Endothelial cell of umbilical vein (primary cell): ENCODE measurements around the gene FUT8. TPM values are rescaled to one million over a fixed set of nuclear protein-coding genes. Genes with fewer than 3 reads are reported as not detected.

ENCODE experiments used
- BruUV-seq: library from RNA; stranded (reverse); fragments of 400-500 nt; replicated peaks from 2 replicates; lab custom pipeline; 2021; lab: Mats Ljungman, UMichigan
- CTCF ChIA-PET: fragments of 300-600, 350-600 bp; sonication (Branson Sonifier 250); formaldehyde crosslinking; loops from one replicate; lab custom pipeline; 2021; ENCODE audit warnings: antibody characterized with exemption, inconsistent platforms; lab: Charles Lee
- POLR2A ChIA-PET: fragments of 300-600, 350-600 bp; sonication (Branson Sonifier 250); formaldehyde crosslinking; loops from one replicate; lab custom pipeline; 2021; ENCODE audit warnings: antibody characterized with exemption, inconsistent platforms; lab: Charles Lee
- DNase-seq: peaks from one replicate; pipeline ENCODE4 v3.0.0-alpha.2; 2011; ENCODE audit warnings: low read depth, low spot score
- FAIRE-seq: peaks from 2 replicates; lab custom pipeline; 2011; peaks lifted over from hg19 to GRCh38; lab: Jason Lieb, UNC
- H2AFZ ChIP-seq: 2 replicates; pipeline ENCODE4 v1.6.0; 2012; ENCODE audit warnings: low read depth, low read length, control low read depth, inconsistent platforms
- H3K27ac ChIP-seq: 2 replicates; pipeline ENCODE4 v1.5.1; 2011; ENCODE audit warnings: low read depth, mild to moderate bottlenecking, control low read depth, low read length, moderate library complexity; ENCODE audit not compliant: insufficient read depth
- H3K27me3 ChIP-seq, 2 experiments: 2 replicates each; pipeline versions ENCODE4 v1.6.0 to v1.6.1; 2011; ENCODE audit warnings: low read length in 2 of 2, mixed read lengths in 1 of 2; ENCODE audit not compliant: control insufficient read depth in 2 of 2, insufficient read depth in 2 of 2
- H3K36me3 ChIP-seq, 2 experiments: 2 replicates in 1 of 2; 3 replicates in 1 of 2; pipeline ENCODE4 v1.5.1; 2011; ENCODE audit warnings: low read length in 2 of 2, mild to moderate bottlenecking in 1 of 2, moderate library complexity in 1 of 2; ENCODE audit not compliant: control insufficient read depth in 2 of 2, insufficient read depth in 2 of 2; ENCODE audit errors: extremely low read depth in 1 of 2
- H3K4me1 ChIP-seq: 3 replicates; pipeline ENCODE4 v1.5.1; 2011; ENCODE audit warnings: mild to moderate bottlenecking, low read length; ENCODE audit not compliant: control insufficient read depth, insufficient read depth; ENCODE audit errors: extremely low read depth
- H3K4me2 ChIP-seq: 2 replicates; pipeline ENCODE4 v1.6.1; 2011; ENCODE audit warnings: low read length, control low read depth, mixed read lengths; ENCODE audit not compliant: insufficient read depth
- H3K4me3 ChIP-seq, 3 experiments: fragments of 200-600 bp in 1 of 3; sonication (generic), shearing (Covaris generic) in 1 of 3; replicated peaks in 1 of 3; 2 replicates each; pipeline ENCODE4 v1.5.1; 2011 to 2016; ENCODE audit warnings: control low read depth in 3 of 3, low read length in 3 of 3, mild to moderate bottlenecking in 2 of 3, inconsistent platforms in 1 of 3, low read depth in 1 of 3, moderate library complexity in 1 of 3; ENCODE audit not compliant: insufficient read depth in 1 of 3
- H3K79me2 ChIP-seq: 2 replicates; pipeline ENCODE4 v1.6.0; 2012; ENCODE audit warnings: low read length, inconsistent platforms; ENCODE audit not compliant: control insufficient read depth, insufficient read depth
- H3K9ac ChIP-seq: replicated peaks from 2 replicates; pipeline ENCODE3; 2011; ENCODE audit warnings: low read length, control low read depth; ENCODE audit not compliant: insufficient read depth; ENCODE audit errors: extremely low read depth
- H3K9me1 ChIP-seq: replicated peaks from 3 replicates; pipeline ENCODE4 v1.6.0; 2011; ENCODE audit warnings: mild to moderate bottlenecking, low read length; ENCODE audit not compliant: control insufficient read depth, insufficient read depth; ENCODE audit errors: extremely low read depth
- H3K9me3 ChIP-seq: replicated peaks from 2 replicates; pipeline ENCODE4 v1.5.1; 2012; ENCODE audit warnings: low read length, inconsistent platforms; ENCODE audit not compliant: control insufficient read depth, insufficient read depth
- H4K20me1 ChIP-seq: replicated peaks from 2 replicates; pipeline ENCODE3; 2011; ENCODE audit warnings: mild to moderate bottlenecking, low read length; ENCODE audit not compliant: control insufficient read depth, insufficient read depth; ENCODE audit errors: extremely low read depth
- EZH2 ChIP-seq: IDR thresholded peaks from 2 replicates; pipeline ENCODE4 v1.6.1; 2012; ENCODE audit warnings: borderline replicate concordance, low read depth, mild to moderate bottlenecking, moderate library complexity, low read length, inconsistent platforms; ENCODE audit not compliant: severe bottlenecking
- FOS ChIP-seq: IDR thresholded peaks from 2 replicates; pipeline ENCODE4 v1.6.1; 2011; ENCODE audit warnings: mild to moderate bottlenecking, low read length, moderate library complexity, borderline replicate concordance; ENCODE audit not compliant: insufficient read depth
- GATA2 ChIP-seq: IDR thresholded peaks from 2 replicates; pipeline ENCODE4 v1.7.0; 2011; ENCODE audit warnings: low read depth, mild to moderate bottlenecking, moderate library complexity, mixed read lengths, low read length; ENCODE audit not compliant: insufficient read length, insufficient read depth
- JUN ChIP-seq: IDR thresholded peaks from 2 replicates; pipeline ENCODE4 v1.6.1; 2011; ENCODE audit warnings: borderline replicate concordance, low read depth; ENCODE audit not compliant: insufficient read length, insufficient read depth
- MAX ChIP-seq: IDR thresholded peaks from 2 replicates; pipeline ENCODE4 v1.6.1; 2011; ENCODE audit not compliant: insufficient read depth, insufficient read length
- MYC ChIP-seq: IDR thresholded peaks from one replicate; pipeline ENCODE4 v1.6.1; 2011; ENCODE audit warnings: mild to moderate bottlenecking, low read depth, low read length
- POLR2A ChIP-seq: IDR thresholded peaks from 2 replicates; pipeline ENCODE4 v1.6.1; 2012; ENCODE audit warnings: low read depth, mild to moderate bottlenecking, control low read depth, low read length
- POLR2AphosphoS5 ChIP-seq: IDR thresholded peaks from 2 replicates; pipeline ENCODE4 v1.6.1; 2012; ENCODE audit warnings: low read depth, mild to moderate bottlenecking, control low read depth, low read length, moderate library complexity; ENCODE audit not compliant: insufficient read depth
- dilution Hi-C: fragments of 300-500 bp; cut with MboI; formaldehyde crosslinking; loops from one replicate; pipeline ENCODE4 v1.15.0; 2019; ENCODE audit warnings: low sequenced_read_pairs; ENCODE audit not compliant: extremely low pct_ligation_motif_present
- intact Hi-C: fragments of 100-400 bp; cut with micrococcal nuclease; formaldehyde crosslinking; loops from one replicate; pipeline ENCODE4 v1.10.0; 2022
- polyA plus RNA-seq, 4 experiments: library from polyadenylated mRNA; depleted of rRNA in 3 of 4; stranded (reverse) in 3 of 4; unstranded in 1 of 4; fragments of >200 nt; gene quantifications; 2 replicates each; pipeline versions ENCODE4 v1.2.1 to v1.2.3, GENCODE V29; 2011 to 2012; ENCODE audit warnings: missing spikeins in 1 of 4
- total RNA-seq: library from RNA; stranded (reverse); gene quantifications from 2 replicates; pipeline ENCODE4 v1.2.3, GENCODE V29; 2021
- TF ChIP-seq, protein P1 (sequence below), 2 donors: IDR thresholded peaks; 1 replicate in 1 of 2; 2 replicates in 1 of 2; pipeline ENCODE4 v1.5.1; 2011; ENCODE audit warnings: low read length in 2 of 2, mild to moderate bottlenecking in 2 of 2, moderate library complexity in 2 of 2, control low read depth in 1 of 2, inconsistent platforms in 1 of 2, low read depth in 1 of 2; ENCODE audit not compliant: insufficient read depth in 1 of 2; ENCODE audit errors: extremely low read depth in 1 of 2

The FUT8 gene
- total and polyA plus RNA-seq, 2 donors (not counting 3 experiments of a cell fraction or from before 2014, with no cell fraction given): 16.7 to 38.8 TPM

DNA sequence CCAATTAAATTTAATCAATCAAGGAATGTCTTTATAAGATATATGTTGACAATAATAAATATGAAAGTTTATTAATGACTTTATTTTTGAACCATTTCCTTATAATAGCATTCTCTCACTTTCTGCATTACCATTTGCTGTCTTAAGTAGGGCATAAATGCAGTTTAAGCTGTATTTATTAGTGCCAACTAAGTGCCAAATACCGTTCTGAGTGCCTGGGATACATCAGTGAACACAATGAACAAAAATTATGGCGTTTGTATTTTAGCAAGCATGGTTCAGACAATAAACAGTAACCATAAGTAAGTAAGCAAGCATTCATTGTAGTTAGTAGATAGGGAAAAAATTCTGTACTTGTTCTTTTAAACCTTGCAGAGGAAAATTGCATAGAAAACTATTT lies 145.8 kb downstream of the FUT8 start:
- intact Hi-C loops: no loop called here
- no peak for TF ChIP-seq POLR2AphosphoS5
- TF ChIP-seq MAX: no peak
- no peak for TF ChIP-seq POLR2A
- no peak for TF ChIP-seq JUN
- Histone ChIP-seq H3K4me2 (no peak overlapping the region), H3K4me1 (no peaks in the 10 kb centered on the region), H3K36me3 (no peaks in the 10 kb centered on the region), H3K27me3 (no peaks in the 10 kb centered on the region), H3K27ac (no peak overlapping the region), H3K4me3 (no peak overlapping the region), H3K9ac (no peak overlapping the region), H2AFZ (no peak overlapping the region), H3K79me2 (peaks cover 15% of the 10 kb centered on the region), H4K20me1 (no peaks in the 10 kb centered on the region), H3K9me1 (no peaks in the 10 kb centered on the region), H3K9me3 (no peaks in the 10 kb centered on the region)
- no TSS peak for BruUV-seq
- DNase-seq (no peak), FAIRE-seq (no peak)
- CTCF ChIA-PET: no interaction called here
- dilution Hi-C loops: no loop called here
- POLR2A ChIA-PET: no interaction called here

DNA sequence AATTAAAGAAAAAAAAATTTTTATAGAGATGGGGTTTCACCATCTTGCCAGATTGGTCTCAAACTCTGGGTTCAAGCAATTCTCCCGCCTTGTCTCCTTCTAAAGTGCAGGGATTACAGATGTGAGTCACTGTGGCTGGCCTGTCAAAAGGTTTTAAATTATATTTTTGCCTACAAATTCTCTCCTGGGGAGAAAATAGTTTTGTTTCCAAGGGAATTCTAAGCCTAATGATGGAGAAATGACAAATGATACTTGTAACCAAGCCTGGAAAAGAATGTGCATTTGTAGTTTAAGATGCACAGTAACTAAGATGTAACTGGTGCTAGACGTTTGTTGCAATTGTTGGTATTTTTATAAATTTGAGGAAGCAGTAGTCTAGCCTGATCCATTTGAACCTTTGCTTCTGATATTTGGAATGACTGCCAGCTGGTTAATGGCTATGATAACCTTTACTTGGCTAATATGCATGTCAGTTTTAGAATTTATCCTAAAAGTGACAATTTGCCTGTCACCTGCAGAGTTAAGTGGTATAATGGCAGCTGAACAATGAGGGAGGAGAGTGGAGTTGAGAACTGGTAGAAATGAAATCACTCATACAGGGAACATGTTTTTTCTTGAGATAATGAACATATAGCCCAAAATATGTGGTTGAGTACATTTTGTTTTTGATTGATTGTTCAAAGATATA lies 148.0 kb downstream of the FUT8 start:
- intact Hi-C loops (no loop called here), dilution Hi-C loops (no loop called here)
- no peak for DNase-seq
- Histone ChIP-seq H3K36me3 (no peaks in the 10 kb centered on the region), H2AFZ (no peak overlapping the region), H3K9ac (no peak overlapping the region), H4K20me1 (no peaks in the 10 kb centered on the region), H3K4me3 (no peak overlapping the region), H3K9me3 (no peaks in the 10 kb centered on the region), H3K79me2 (peaks cover 8% of the 10 kb centered on the region), H3K9me1 (no peaks in the 10 kb centered on the region), H3K27ac (no peak overlapping the region), H3K4me2 (no peak overlapping the region), H3K27me3 (no peaks in the 10 kb centered on the region), H3K4me1 (no peaks in the 10 kb centered on the region)
- FAIRE-seq: no peak
- no peak for TF ChIP-seq POLR2A
- no peak for TF ChIP-seq MAX
- no peak for TF ChIP-seq POLR2AphosphoS5
- TF ChIP-seq FOS: no peak
- TF ChIP-seq MYC: no peak
- TF ChIP-seq EZH2: no peak
- no peak for TF ChIP-seq JUN
- no peak for TF ChIP-seq GATA2
- TF ChIP-seq, protein P1, sequence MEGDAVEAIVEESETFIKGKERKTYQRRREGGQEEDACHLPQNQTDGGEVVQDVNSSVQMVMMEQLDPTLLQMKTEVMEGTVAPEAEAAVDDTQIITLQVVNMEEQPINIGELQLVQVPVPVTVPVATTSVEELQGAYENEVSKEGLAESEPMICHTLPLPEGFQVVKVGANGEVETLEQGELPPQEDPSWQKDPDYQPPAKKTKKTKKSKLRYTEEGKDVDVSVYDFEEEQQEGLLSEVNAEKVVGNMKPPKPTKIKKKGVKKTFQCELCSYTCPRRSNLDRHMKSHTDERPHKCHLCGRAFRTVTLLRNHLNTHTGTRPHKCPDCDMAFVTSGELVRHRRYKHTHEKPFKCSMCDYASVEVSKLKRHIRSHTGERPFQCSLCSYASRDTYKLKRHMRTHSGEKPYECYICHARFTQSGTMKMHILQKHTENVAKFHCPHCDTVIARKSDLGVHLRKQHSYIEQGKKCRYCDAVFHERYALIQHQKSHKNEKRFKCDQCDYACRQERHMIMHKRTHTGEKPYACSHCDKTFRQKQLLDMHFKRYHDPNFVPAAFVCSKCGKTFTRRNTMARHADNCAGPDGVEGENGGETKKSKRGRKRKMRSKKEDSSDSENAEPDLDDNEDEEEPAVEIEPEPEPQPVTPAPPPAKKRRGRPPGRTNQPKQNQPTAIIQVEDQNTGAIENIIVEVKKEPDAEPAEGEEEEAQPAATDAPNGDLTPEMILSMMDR (IDR thresholded peaks at IDR 0.05; ENCODE audit: extremely low read depth in 1 of 2, insufficient read depth in 1 of 2, low read depth in 1 of 2, low read length in 2 of 2): no peak
- ChIA-PET POLR2A (no interaction called here), CTCF (no interaction called here)
- no TSS peak for BruUV-seq
